Fibroblast of villous mesenchyme (primary cell): ENCODE data around the gene PLA2G15. TPM values are rescaled to one million over a fixed set of nuclear protein-coding genes. Genes with fewer than 3 reads are reported as not detected.
"Not testable (repeated sequence)": the region's sequence is repeated elsewhere in the genome, so short reads cannot be mapped to it uniquely, and the experiment has no call there.

Experiments
- DNase-seq: peaks from one replicate; pipeline ENCODE4 v3.0.0-alpha.2; 2010; ENCODE audit warnings: low read depth
- H3K4me3 ChIP-seq: 2 replicates; pipeline ENCODE4 v1.5.1; 2011; ENCODE audit warnings: low read depth, mild to moderate bottlenecking, low read length
- total RNA-seq: library from RNA; depleted of rRNA; stranded (reverse); fragments of >200 nt; gene quantifications from 2 replicates; pipeline ENCODE4 v1.2.3, GENCODE V29; 2012
- TF ChIP-seq, protein P1 (sequence below): IDR thresholded peaks from 2 replicates; pipeline ENCODE4 v1.5.1; 2012; ENCODE audit warnings: low read depth, mild to moderate bottlenecking, low read length; ENCODE audit not compliant: insufficient read depth

PLA2G15 gene
- total RNA-seq, 1 donor: 19.9 TPM

DNA sequence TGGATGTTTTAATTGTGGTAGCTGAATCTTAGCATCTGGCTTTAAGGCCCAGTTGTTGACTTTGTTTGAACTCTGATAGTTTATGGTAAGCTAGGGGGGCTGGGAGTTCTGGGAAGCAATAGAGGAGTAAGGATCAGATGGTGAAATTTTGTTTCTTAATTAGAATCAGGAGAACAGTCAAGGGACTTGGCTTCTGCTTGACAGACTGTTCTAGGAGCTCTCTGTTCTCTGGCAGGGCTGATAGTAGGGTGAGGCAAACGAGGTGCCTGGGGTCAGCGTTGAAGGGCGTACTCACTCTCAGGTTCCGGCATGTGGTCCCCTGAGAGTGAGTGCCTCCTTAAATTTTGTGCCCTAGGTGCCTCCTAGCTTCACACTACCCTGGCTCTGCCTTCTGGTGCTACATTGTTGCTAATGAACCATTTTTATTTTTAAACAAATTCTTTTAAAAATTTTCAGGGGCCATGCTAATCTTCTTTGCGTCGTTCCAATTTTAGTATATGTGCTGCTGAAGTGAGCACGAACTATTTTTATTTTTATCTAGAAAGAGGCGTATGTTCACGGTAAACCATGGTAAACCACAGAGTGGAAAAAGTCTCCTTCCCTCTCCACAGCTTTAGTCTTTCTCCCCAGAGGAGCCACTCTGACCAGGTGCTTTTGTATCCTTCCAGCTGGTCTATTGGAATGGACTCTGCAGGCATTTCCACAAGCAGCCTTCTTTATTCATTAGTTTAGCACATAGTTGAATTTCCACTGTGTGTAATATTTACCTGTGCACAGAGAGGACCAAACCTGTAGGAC, 38.8 kb downstream of the PLA2G15 start:
- no peak overlapping the region for H3K4me3 ChIP-seq
- TF ChIP-seq, protein P1, sequence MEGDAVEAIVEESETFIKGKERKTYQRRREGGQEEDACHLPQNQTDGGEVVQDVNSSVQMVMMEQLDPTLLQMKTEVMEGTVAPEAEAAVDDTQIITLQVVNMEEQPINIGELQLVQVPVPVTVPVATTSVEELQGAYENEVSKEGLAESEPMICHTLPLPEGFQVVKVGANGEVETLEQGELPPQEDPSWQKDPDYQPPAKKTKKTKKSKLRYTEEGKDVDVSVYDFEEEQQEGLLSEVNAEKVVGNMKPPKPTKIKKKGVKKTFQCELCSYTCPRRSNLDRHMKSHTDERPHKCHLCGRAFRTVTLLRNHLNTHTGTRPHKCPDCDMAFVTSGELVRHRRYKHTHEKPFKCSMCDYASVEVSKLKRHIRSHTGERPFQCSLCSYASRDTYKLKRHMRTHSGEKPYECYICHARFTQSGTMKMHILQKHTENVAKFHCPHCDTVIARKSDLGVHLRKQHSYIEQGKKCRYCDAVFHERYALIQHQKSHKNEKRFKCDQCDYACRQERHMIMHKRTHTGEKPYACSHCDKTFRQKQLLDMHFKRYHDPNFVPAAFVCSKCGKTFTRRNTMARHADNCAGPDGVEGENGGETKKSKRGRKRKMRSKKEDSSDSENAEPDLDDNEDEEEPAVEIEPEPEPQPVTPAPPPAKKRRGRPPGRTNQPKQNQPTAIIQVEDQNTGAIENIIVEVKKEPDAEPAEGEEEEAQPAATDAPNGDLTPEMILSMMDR: no peak
- DNase-seq: peak; percentile 66

DNA sequence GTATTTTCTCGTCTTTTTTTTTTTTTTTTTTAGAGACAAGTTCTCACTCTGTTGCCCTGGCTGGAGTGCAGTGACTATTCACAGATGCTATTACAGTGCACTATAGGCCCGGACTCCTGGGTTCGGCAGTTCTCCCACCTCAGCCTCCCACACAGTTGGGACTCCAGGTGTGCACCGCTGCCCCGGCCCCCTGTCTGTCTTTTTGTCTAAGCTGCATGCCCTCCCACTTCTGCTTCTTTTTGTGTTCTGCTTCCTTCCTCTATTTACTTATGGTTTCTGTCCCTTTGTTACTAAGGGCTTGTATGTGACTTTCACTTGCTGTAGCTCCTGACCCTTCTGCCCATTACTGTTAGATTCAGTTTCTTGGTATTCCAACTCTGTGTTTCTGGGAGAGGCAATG, 39.7 kb downstream of the PLA2G15 start:
- TF ChIP-seq, protein P1: no peak

DNA sequence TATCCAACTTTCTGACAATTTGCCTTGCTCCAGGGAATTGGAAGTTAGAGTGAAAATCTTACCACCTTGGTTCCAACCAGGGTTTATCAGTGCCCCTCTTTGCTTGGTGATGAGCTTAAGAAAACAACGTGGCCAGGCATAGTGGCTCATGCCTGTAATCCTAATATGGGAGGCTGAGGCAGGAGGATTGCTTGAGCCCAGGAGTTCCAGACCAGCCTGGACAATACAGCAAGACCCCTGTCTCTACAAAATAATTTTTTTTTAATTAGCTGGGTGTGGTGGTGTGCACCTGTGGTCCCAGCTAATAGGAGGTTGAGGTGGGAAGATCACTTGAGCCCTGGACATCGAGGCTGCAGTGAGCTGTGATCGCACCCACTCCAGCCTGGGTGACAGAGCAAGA, 40.5 kb downstream of the PLA2G15 start:
- DNase-seq: no peak
- H3K4me3 ChIP-seq: no peak overlapping the region
- TF ChIP-seq, protein P1: no peak

More for the DNA sequence above, 39.7 kb downstream of the PLA2G15 start:
- no peak for DNase-seq
- no peak overlapping the region for H3K4me3 ChIP-seq

DNA sequence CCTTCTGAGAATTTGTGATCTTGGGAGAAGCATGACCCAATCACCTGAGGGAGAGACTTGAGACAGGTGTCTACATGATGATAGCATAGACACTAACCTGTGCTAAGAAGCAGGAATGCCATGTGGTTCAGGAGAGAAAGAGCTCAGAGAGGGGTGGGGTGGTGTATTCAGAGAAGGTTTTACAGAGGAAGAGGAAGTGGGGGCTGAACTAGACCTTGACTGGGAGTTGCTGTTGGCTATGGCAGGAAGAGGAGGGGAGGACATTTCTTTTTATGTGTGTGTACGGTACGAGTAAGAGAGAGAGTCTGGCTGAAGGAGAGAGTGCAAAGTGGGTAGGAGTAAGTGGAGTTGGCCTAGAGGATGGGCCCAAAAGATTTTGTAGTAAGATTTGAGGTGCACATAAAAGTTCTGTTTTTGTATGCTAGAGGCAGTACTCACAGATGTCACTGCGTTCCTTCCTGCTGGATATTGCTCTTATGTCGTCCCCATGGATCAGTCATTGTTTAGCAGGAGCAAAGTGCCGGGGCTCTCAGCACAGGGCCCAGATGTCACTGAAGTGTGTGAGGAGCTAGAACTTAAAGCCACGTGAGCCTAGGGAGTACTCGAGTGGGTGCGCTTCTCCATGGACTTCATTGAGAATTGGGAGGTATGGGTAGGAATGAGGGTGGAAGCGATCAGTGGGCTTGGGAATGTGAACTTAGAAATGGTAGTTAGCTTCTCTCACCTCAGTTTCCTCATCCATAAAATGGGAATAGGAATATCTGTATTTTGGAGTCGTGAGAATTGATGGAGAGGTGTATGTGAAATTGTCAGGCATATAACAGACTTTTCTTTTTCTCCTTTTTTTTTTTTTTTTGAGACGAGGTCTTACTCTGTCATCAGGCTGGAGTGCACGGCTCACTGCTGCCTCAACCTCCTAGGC, 41.2 kb downstream of the PLA2G15 start:
- TF ChIP-seq, protein P1: no peak
- H3K4me3 ChIP-seq: no peak overlapping the region
- DNase-seq: no peak

DNA sequence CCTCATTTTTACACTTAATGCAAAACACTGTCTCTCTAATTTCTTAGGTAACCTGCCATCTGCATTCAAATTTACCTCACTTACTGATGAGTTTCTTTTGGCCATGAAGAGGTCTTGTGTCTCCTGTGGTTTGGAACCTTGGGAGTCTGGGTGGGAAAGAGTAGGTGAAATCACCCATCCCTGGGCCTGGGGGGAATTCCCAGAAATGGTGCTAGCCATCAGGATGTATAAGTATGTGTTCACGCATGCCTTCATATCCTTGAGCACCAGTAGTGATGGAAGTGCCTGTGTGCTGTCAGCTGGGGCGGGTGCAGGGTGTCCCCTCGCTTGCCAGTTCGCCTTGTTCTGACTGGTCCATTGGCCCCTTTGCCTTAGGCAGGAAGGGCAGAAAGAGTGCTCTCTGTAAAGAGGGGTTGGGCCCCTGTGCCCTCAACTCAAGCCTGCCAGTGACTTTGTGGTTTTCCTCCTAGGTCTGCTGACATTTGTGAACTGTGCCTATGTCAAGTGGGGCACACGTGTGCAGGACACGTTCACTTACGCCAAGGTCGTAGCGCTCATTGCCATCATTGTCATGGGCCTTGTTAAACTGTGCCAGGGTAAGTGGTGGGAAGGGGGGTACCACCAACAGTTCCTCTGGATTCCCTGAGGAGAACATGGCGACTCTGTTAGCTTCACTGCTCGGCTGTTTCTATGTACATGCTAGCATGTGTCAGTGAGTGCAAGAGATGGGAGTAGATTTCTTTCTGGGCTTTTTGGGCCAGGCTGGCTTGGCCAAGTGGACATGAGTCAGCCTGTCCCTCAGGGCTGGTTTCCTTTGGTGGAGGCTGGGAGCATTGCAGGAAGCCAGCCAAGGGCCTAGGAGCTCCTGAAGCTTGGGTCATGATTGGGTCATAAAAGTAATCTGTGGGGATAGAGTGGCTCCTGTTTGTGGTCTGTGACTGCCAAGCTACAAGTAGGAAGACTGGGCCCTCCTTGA, 42.4 kb downstream of the PLA2G15 start:
- peak; percentile 84 for DNase-seq
- TF ChIP-seq, protein P1: no peak
- no peak overlapping the region for H3K4me3 ChIP-seq

DNA sequence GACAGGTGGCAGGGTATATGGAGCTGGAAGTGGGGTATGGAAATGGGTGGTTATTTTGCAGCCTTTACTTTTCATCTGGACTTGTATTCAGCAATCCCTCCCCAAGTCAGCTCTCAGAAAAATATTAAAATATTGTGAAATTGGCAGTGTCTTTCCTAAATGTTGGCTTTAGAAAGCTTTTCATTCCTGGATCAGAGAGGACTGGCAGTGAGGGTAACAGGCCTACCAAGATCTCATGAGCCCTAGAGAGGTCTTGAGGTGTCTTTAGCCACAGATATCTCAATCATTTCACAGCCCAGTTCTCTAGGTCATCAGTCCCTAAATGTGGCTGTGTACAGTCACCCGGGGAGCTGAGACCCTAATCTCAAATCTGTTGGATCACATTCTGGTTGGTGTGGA, 43.1 kb downstream of the PLA2G15 start:
- no peak for DNase-seq
- TF ChIP-seq, protein P1: no peak
- H3K4me3 ChIP-seq: no peak overlapping the region

DNA sequence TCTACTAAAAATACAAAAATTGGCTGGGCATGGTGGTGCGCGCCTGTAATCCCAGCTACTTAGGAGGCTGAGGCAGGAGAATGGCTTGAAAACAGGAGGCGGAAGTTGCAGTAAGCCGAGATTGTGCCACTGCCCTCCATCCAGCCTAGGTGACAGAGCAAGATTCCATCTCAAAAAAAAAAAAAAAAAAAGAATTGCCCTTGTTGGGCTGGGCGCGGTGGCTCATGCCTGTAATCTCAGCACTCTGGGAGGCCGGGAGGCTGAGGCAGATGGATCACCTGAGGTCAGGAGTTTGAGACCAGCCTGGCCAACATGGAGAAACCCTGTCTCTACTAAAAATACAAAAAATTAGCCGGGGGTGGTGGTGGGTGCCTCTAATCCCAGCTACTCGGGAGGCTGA, 43.6 kb downstream of the PLA2G15 start:
- not testable (repeated sequence) for DNase-seq, H3K4me3 ChIP-seq
